Spleen (tissue), 11 donors: ENCODE results near the gene NGB. TPM values are rescaled to one million over a fixed set of nuclear protein-coding genes. Genes with fewer than 3 reads are reported as not detected.

Experiments
- DNase-seq: peaks from one replicate; pipeline ENCODE4 v3.0.0-alpha.2; 2020
- H3K27ac ChIP-seq, 8 donors: fragments of 200-600 bp; sonication (generic) in 7 of 8; 1 replicate in 4 of 8; 2 replicates in 4 of 8; pipeline versions ENCODE4 v1.5.0 to v1.8.0; 2016 to 2021; ENCODE audit warnings: inconsistent platforms in 4 of 8, mild to moderate bottlenecking in 4 of 8, moderate library complexity in 1 of 8
- H3K27me3 ChIP-seq, 7 donors: fragments of 200-600 bp; sonication (generic) in 6 of 7; replicated peaks in 1 of 7; 1 replicate in 4 of 7; 2 replicates in 3 of 7; pipeline versions ENCODE4 v1.5.0 to v1.8.0; 2016 to 2021; ENCODE audit warnings: inconsistent platforms in 3 of 7, mild to moderate bottlenecking in 1 of 7
- H3K36me3 ChIP-seq, 6 donors: fragments of 200-600 bp; sonication (generic) in 5 of 6; 1 replicate in 4 of 6; 2 replicates in 2 of 6; pipeline versions ENCODE4 v1.5.0 to v1.8.0; 2016 to 2021; ENCODE audit warnings: inconsistent platforms in 2 of 6
- H3K4me1 ChIP-seq, 6 donors: fragments of 200-600 bp; sonication (generic) in 5 of 6; 1 replicate in 3 of 6; 2 replicates in 3 of 6; pipeline versions ENCODE4 v1.5.0 to v1.8.0; 2016 to 2021; ENCODE audit warnings: inconsistent platforms in 3 of 6
- H3K4me3 ChIP-seq, 8 donors: fragments of 200-600 bp; sonication (generic) in 7 of 8; 1 replicate in 4 of 8; 2 replicates in 4 of 8; pipeline versions ENCODE4 v1.5.0 to v1.8.0; 2016 to 2021; ENCODE audit warnings: inconsistent platforms in 4 of 8, mild to moderate bottlenecking in 4 of 8, moderate library complexity in 2 of 8
- H3K9me3 ChIP-seq, 8 donors: fragments of 200-600 bp; sonication (generic) in 7 of 8; 1 replicate in 4 of 8; 2 replicates in 4 of 8; pipeline versions ENCODE4 v1.5.0 to v1.8.0; 2016 to 2021; ENCODE audit warnings: inconsistent platforms in 4 of 8
- CTCF ChIP-seq, 11 experiments: fragments of 200-600 bp in 7 of 11; fragments of 450-650 bp in 4 of 11; sonication (generic) in 4 of 11; IDR thresholded peaks in 8 of 11; conservative IDR thresholded peaks in 3 of 11; 1 replicate in 7 of 11; 2 replicates in 4 of 11; pipeline versions ENCODE4 v1.4.0 to v1.8.0; 2016 to 2021; ENCODE audit warnings: antibody characterized with exemption in 11 of 11, inconsistent platforms in 4 of 11, mild to moderate bottlenecking in 1 of 11
- POLR2A ChIP-seq, 3 donors: fragments of 450-650 bp; IDR thresholded peaks; one replicate each; pipeline ENCODE4 v1.5.1; 2017; ENCODE audit warnings: antibody characterized with exemption in 3 of 3, mild to moderate bottlenecking in 1 of 3
- POLR2AphosphoS5 ChIP-seq, 3 donors: sonication (generic); formaldehyde crosslinking; IDR thresholded peaks; one replicate each; pipeline ENCODE4 v1.5.1; 2017; ENCODE audit warnings: antibody characterized with exemption in 3 of 3
- WGBS, 5 donors: extraction: QIAGEN DNeasy Blood & Tissue Kit in 3 of 5; methylation state at CpG; one replicate each; pipeline versions ENCODE4 v1.1.5 to v1.1.7; 2013 to 2018; 5-methylcytosine and 5-hydroxymethylcytosine counted together
- intact Hi-C: fragments of 100-400 bp; cut with DNase I; formaldehyde crosslinking; loops from one replicate; pipeline ENCODE4 v1.15.0; 2023; ENCODE audit warnings: low total_unique reads
- polyA plus RNA-seq, 3 donors: library from polyadenylated mRNA; stranded (reverse); fragments of 200-250 nt; gene quantifications; one replicate each; pipeline ENCODE4 v1.2.1, GENCODE V29; 2013
- total RNA-seq, 7 donors: library from RNA; depleted of rRNA in 3 of 7; stranded (reverse); fragments of >200 nt in 3 of 7; fragmentation: NEBNext Ultra II Directional in 4 of 7; extraction: Animal tissue kit (Norgen Biotek cat#: 25700) in 4 of 7; gene quantifications; one replicate each; pipeline versions ENCODE4 v1.1.0 to v1.2.1, GENCODE V29; 2016 to 2021
- donor health status: healthy with polysubstance abuse.
- donor health status: DM: no; HTN: no; CAD: no; lungs with moderate emphysema.
- donor health status: DM: no; HTN: no; CAD: no.
- donor health status: Bipolar disorder and iron deficiency.
- donor health status: healthy.
- donor health status: DM: no; HTN: no; CAD: no.
- donor health status: DM: yes; HTN: yes; CAD: no.

NGB gene
- total and polyA plus RNA-seq, 10 donors, result not detected

- intact Hi-C loops, result no loop called here
- Histone ChIP-seq H3K36me3 (peaks cover 0 to 58% (median 29%) of the 10 kb centered on the region in 6 donors), H3K27me3 (peaks cover 0 to 28% (median 12%) of the 10 kb centered on the region in 7 donors), H3K4me3 (no peak overlapping the region), H3K4me1 (peaks cover 0 to 9% (median 8%) of the 10 kb centered on the region in 6 donors), H3K9me3 (no peaks in the 10 kb centered on the region), H3K27ac (no peak overlapping the region)
- WGBS, 5 donors, result 47 to 65% (median 52%) methylated on average over 8 of the region's 8 CpGs
- DNase-seq, result peak; percentile 51
- no peak for TF ChIP-seq CTCF (IDR thresholded peaks at IDR 0.05 in 8 of 11, conservative IDR thresholded peaks at IDR 0.05 in 3 of 11)
Measured at GRCh38 chr14:77275601-77276017, 4.6 kb upstream of the NGB start.

GRCh38 chr14:77275041-77275580 lies 4.1 kb upstream of the NGB start:
- Histone ChIP-seq H3K4me1 (peaks cover 0 to 14% (median 10%) of the 10 kb centered on the region in 6 donors), H3K27ac (no peak overlapping the region), H3K36me3 (peaks cover 0 to 53% (median 28%) of the 10 kb centered on the region in 6 donors), H3K27me3 (peaks cover 0 to 33% (median 17%) of the 10 kb centered on the region in 7 donors), H3K4me3 (no peak overlapping the region), H3K9me3 (no peaks in the 10 kb centered on the region)
- peak; percentile 45 for DNase-seq
- intact Hi-C loops, result no loop called here
- TF ChIP-seq POLR2A (IDR thresholded peaks at IDR 0.05), result no peak
- TF ChIP-seq POLR2AphosphoS5 (IDR thresholded peaks at IDR 0.05), result no peak
- no peak for TF ChIP-seq CTCF (IDR thresholded peaks at IDR 0.05 in 8 of 11, conservative IDR thresholded peaks at IDR 0.05 in 3 of 11)
- 76 to 93% (median 82%) methylated on average over 5 of the region's 5 CpGs for WGBS, 5 donors

GRCh38 chr14:77273796-77274195 lies 2.8 kb upstream of the NGB start:
- Histone ChIP-seq H3K4me1 (peaks cover 0 to 17% (median 10%) of the 10 kb centered on the region in 6 donors), H3K9me3 (no peaks in the 10 kb centered on the region), H3K27ac (no peak overlapping the region), H3K4me3 (no peak overlapping the region), H3K36me3 (peaks cover 0 to 40% (median 18%) of the 10 kb centered on the region in 6 donors), H3K27me3 (peaks cover 0 to 44% (median 21%) of the 10 kb centered on the region in 7 donors)
- no peak for TF ChIP-seq POLR2A (IDR thresholded peaks at IDR 0.05)
- no peak for TF ChIP-seq CTCF (IDR thresholded peaks at IDR 0.05 in 8 of 11, conservative IDR thresholded peaks at IDR 0.05 in 3 of 11)
- TF ChIP-seq POLR2AphosphoS5 (IDR thresholded peaks at IDR 0.05), result no peak
- intact Hi-C loops, result no loop called here
- peak; percentile 30 for DNase-seq
- 61 to 80% (median 61%) methylated on average over 4 of the region's 4 CpGs for WGBS, 5 donors

- no peak for TF ChIP-seq CTCF (IDR thresholded peaks at IDR 0.05 in 8 of 11, conservative IDR thresholded peaks at IDR 0.05 in 3 of 11)
- TF ChIP-seq POLR2A (IDR thresholded peaks at IDR 0.05), result no peak
- no peak for TF ChIP-seq POLR2AphosphoS5 (IDR thresholded peaks at IDR 0.05)
- peak; percentile 19 for DNase-seq
Measured at GRCh38 chr14:77272261-77272660, 1.3 kb upstream of the NGB start.

More at GRCh38 chr14:77272261-77272660, 1.3 kb upstream of the NGB start:
- intact Hi-C loops, result no loop called here
- H3K4me3 ChIP-seq, result no peak overlapping the region
- peaks cover 0 to 17% (median 10%) of the 10 kb centered on the region in 6 donors for H3K4me1 ChIP-seq
- peaks cover 0 to 53% (median 21%) of the 10 kb centered on the region in 7 donors for H3K27me3 ChIP-seq
- peaks cover 0 to 24% (median 6%) of the 10 kb centered on the region in 6 donors for H3K36me3 ChIP-seq
- peaks cover 0 to 10% (median 4%) of the 10 kb centered on the region in 8 donors for H3K9me3 ChIP-seq
- 78 to 94% (median 82%) methylated on average over 4 of the region's 4 CpGs for WGBS, 5 donors
- no peak overlapping the region for H3K27ac ChIP-seq
